ENCODE results near the gene R3HDM2.

GRCh38 chr12:57434517-57435223 lies 3.8 kb upstream of the R3HDM2 start, which contains the start of gene INHBC:
- TF ChIP-seq CTCF (IDR thresholded peaks at IDR 0.05 in 8 of 11, conservative IDR thresholded peaks at IDR 0.05 in 3 of 11) (no peak), POLR2AphosphoS5 (IDR thresholded peaks at IDR 0.05) (no peak), POLR2A (IDR thresholded peaks at IDR 0.05) (no peak)
